ENCODE results near the gene ANKRD39.

Gene ANKRD39, protein sequence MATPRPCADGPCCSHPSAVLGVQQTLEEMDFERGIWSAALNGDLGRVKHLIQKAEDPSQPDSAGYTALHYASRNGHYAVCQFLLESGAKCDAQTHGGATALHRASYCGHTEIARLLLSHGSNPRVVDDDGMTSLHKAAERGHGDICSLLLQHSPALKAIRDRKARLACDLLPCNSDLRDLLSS

DNA sequence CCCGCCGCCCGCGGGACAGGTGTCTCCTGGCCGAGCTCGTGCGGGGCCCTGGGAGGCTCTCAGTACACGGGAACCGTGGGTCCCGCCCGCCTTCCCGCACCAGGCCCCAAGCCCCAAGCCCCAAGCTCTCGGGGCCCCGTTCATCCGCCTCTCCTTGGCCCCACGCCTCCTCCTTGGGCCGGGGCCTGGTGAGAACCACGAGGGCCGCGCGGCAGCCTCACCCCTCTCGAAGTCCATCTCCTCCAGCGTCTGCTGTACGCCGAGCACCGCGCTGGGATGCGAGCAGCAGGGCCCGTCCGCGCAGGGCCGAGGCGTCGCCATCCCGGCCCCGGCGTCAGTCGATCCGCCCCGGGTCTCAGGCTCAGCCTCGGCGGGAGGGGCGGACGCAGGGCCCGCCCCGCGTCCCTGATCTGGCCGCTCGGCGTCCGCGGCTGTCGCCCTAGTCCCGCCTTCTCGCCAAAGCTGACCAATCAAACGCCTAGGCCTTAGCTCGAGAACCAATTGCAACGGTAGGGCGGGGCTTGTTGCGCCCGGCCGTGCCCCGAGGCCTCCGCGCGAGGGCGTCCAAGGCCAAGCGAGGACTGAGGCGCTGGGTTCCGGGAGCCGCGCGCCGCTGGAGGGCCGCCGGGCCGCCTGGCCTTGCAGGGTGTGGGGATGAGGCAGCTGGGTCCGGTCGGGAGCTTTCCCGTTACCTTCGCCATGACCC is at the start of gene ANKRD39:
TSS of gene ANKRD39 (minus strand) at position 350 of the 706 bp plus-strand sequence. CDS start at position 321, 29 bp downstream.
- peaks cover 41% of the 10 kb centered on the region for H3K36me3 ChIP-seq (ENCODE audit: control insufficient read depth, insufficient read depth, low read length)
- H3K4me3 ChIP-seq (ENCODE audit: low read depth, low read length), result peak within 1 kb of the TSS; percentile 76
- no peaks in the 10 kb centered on the region for H3K27me3 ChIP-seq (ENCODE audit: control insufficient read depth, insufficient read depth, low read length)
- peak within 1 kb of the TSS; percentile 70 for H3K27ac ChIP-seq (ENCODE audit: low read depth, low read length)
- H3K4me1 ChIP-seq (ENCODE audit: control insufficient read depth, insufficient read depth, low read length), result peaks cover 15% of the 10 kb centered on the region; the same call in 1 of the 2 replicates
- no peaks in the 10 kb centered on the region for H3K9me3 ChIP-seq (ENCODE audit: control insufficient read depth, insufficient read depth, low read length)
- peak within 1 kb of the TSS; percentile 17 for H3K9ac ChIP-seq (ENCODE audit: low read depth, low read length)

DNA sequence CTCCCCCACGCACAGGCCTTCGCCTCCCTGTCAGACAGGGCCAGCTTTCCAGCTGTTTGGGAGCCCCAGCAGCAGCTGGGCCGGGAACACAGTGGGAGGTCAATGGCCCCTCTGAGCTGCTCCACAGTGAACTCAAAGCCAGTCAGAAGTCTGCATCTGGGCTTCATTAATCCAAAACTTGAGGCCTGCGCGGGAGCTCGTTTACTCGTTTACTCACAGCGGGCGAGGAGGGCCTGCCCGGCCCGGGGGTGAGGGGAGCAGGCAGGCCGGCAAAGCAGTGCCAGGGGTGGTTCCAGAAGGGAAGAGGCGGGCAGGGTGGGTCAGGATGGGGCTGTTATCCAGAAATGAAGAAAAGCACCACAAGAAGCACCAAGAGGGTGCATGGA is 48.9 kb upstream of the ANKRD39 start:
- Histone ChIP-seq H3K27ac (ENCODE audit: low read depth, low read length) (peak overlapping the region; percentile 90), H3K4me3 (ENCODE audit: low read depth, low read length) (peak overlapping the region; percentile 24; the same call in 1 of the 2 replicates), H3K27me3 (ENCODE audit: control insufficient read depth, insufficient read depth, low read length) (no peaks in the 10 kb centered on the region)

DNA sequence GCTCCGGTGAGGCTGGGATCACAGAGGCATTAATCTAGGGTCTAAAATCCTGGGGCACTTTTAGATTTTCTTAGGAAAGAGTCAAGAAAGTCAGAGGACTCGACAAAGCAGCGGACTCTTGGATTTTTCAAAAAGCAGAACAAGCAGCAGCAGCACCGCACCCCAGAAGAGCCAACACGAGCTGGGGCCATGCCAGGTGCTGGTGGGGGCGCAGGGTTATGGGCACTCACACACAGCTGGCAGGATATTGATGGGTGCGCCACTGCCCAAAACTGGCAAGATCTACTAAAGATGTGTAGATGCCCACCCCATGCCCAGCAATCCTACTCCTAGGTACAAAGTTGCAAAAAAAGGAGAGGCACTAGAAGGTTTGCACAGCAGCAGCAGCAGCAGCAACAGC is 46.0 kb upstream of the ANKRD39 start:
- no peak overlapping the region for H3K27ac ChIP-seq (ENCODE audit: low read depth, low read length)
- no peaks in the 10 kb centered on the region for H3K27me3 ChIP-seq (ENCODE audit: control insufficient read depth, insufficient read depth, low read length)
- peaks cover 17% of the 10 kb centered on the region for H3K4me1 ChIP-seq (ENCODE audit: control insufficient read depth, insufficient read depth, low read length)
- H3K9ac ChIP-seq (ENCODE audit: low read depth, low read length), result no peak overlapping the region
- no peaks in the 10 kb centered on the region for H3K9me3 ChIP-seq (ENCODE audit: control insufficient read depth, insufficient read depth, low read length)
- H3K36me3 ChIP-seq (ENCODE audit: control insufficient read depth, insufficient read depth, low read length), result no peaks in the 10 kb centered on the region
- no peak overlapping the region for H3K4me3 ChIP-seq (ENCODE audit: low read depth, low read length)

More for the DNA sequence above, 48.9 kb upstream of the ANKRD39 start:
- Histone ChIP-seq H3K9ac (ENCODE audit: low read depth, low read length) (peak overlapping the region; percentile 42; the same call in 1 of the 2 replicates), H3K4me1 (ENCODE audit: control insufficient read depth, insufficient read depth, low read length) (peaks cover 18% of the 10 kb centered on the region), H3K36me3 (ENCODE audit: control insufficient read depth, insufficient read depth, low read length) (no peaks in the 10 kb centered on the region), H3K9me3 (ENCODE audit: control insufficient read depth, insufficient read depth, low read length) (no peaks in the 10 kb centered on the region)

DNA sequence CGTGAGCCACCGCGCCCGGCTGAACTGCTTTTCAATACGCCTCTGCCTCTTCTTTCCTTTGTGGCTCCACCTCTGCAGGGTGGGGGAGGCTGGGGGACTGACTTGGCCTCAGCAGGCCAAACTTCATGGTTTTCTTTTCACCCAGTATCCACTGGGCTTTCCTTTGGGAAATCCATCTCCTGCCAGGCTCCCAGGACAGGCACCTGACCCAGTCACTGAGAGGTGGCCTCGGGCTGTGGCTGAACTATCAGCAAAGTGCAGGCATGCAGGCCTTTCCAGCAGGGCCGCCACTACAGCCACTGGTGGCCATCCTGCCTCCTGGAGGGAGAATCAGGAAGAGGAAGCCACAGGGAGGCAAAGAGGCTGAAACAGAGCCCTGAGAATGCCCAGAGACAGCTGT is 45.5 kb upstream of the ANKRD39 start:
- peaks cover 17% of the 10 kb centered on the region for H3K4me1 ChIP-seq (ENCODE audit: control insufficient read depth, insufficient read depth, low read length)
- no peaks in the 10 kb centered on the region for H3K9me3 ChIP-seq (ENCODE audit: control insufficient read depth, insufficient read depth, low read length)
- no peak overlapping the region for H3K9ac ChIP-seq (ENCODE audit: low read depth, low read length)
- no peaks in the 10 kb centered on the region for H3K27me3 ChIP-seq (ENCODE audit: control insufficient read depth, insufficient read depth, low read length)
- H3K4me3 ChIP-seq (ENCODE audit: low read depth, low read length), result no peak overlapping the region
- H3K36me3 ChIP-seq (ENCODE audit: control insufficient read depth, insufficient read depth, low read length), result no peaks in the 10 kb centered on the region
- H3K27ac ChIP-seq (ENCODE audit: low read depth, low read length), result no peak overlapping the region

DNA sequence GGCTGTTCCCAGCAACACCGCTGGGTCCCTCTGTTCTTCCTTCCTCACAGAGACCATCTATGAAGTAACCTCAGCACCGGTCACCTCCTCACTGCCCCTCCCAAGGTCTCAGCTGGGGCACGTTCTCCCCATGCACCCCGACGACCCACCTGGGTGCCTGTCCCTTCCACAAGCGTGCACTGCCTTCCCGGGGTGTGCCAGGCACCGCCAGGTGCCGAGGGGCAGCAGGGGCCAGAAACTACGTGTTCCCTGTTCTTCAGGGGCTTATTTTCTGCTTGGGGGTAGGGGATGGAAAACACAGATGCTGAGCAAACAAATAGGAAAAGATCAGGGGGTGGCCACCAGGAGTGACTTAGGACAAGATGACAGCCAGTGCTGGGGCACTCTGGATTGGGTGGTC is 42.4 kb upstream of the ANKRD39 start:
- no peak overlapping the region for H3K9ac ChIP-seq (ENCODE audit: low read depth, low read length)
- H3K27ac ChIP-seq (ENCODE audit: low read depth, low read length), result no peak overlapping the region
- H3K9me3 ChIP-seq (ENCODE audit: control insufficient read depth, insufficient read depth, low read length), result no peaks in the 10 kb centered on the region
- no peaks in the 10 kb centered on the region for H3K27me3 ChIP-seq (ENCODE audit: control insufficient read depth, insufficient read depth, low read length)
- H3K4me3 ChIP-seq (ENCODE audit: low read depth, low read length), result no peak overlapping the region
- no peaks in the 10 kb centered on the region for H3K36me3 ChIP-seq (ENCODE audit: control insufficient read depth, insufficient read depth, low read length)
- H3K4me1 ChIP-seq (ENCODE audit: control insufficient read depth, insufficient read depth, low read length), result peaks cover 12% of the 10 kb centered on the region; the same call in 1 of the 2 replicates

DNA sequence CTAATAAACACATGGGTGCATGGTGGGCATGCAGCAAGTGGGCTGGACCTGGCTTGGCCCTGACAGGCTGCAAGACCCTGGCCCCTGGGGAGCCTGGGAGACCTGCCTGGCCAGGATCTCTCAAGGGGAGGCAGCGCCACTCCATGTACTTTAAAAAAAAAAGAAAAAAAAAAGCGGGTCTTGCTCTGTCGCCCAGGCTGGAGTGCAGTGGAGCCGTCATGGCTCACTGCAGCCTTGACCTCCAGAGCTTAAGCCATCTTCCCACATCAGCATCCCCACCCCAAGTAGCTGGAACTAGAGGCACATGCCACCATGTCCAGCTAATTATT is 41.6 kb upstream of the ANKRD39 start:
- Histone ChIP-seq H3K36me3 (ENCODE audit: control insufficient read depth, insufficient read depth, low read length) (no peaks in the 10 kb centered on the region), H3K4me1 (ENCODE audit: control insufficient read depth, insufficient read depth, low read length) (peaks cover 14% of the 10 kb centered on the region; the same call in 1 of the 2 replicates), H3K27ac (ENCODE audit: low read depth, low read length) (no peak overlapping the region), H3K27me3 (ENCODE audit: control insufficient read depth, insufficient read depth, low read length) (no peaks in the 10 kb centered on the region), H3K9ac (ENCODE audit: low read depth, low read length) (no peak overlapping the region), H3K9me3 (ENCODE audit: control insufficient read depth, insufficient read depth, low read length) (no peaks in the 10 kb centered on the region), H3K4me3 (ENCODE audit: low read depth, low read length) (no peak overlapping the region)

DNA sequence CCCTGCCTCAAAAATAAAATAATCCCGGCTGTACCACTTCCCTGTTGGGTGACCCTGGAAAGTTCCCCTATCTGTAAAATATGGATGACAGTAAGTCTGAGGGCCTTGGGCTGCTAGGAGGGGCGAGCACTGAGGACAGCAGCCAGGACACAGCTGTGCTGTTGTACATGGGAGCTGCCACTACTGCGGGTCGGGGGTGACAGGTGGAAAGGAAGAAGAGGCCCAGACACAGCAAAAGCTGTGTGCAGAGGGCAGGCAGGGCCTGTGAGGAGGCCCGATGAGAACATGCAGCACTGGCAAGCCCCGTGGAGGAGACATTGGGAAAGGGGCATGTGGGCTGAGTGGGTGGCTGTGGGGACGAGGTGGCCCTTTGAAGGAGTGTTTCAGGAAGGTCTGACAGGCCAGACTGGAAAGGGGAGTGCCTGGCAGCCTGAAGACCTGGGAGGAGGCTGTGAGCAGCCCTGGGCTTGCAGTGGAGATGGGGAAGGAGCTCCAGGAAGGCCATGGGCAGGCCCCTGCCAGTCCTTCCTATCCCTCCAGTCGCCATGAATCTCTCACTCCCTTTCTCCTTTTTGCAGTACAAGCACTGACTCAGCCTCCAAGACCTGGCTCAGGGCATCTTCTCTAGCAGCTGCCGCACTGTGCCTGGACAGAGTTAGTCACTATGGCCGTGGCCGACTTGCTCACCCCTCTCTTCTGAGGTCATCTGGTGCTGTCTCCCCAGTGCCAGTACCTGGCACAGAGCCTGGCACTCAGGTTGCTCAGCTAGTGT is 41.0 kb upstream of the ANKRD39 start:
- Histone ChIP-seq H3K9ac (ENCODE audit: low read depth, low read length) (no peak overlapping the region), H3K9me3 (ENCODE audit: control insufficient read depth, insufficient read depth, low read length) (no peaks in the 10 kb centered on the region), H3K27me3 (ENCODE audit: control insufficient read depth, insufficient read depth, low read length) (no peaks in the 10 kb centered on the region), H3K4me1 (ENCODE audit: control insufficient read depth, insufficient read depth, low read length) (peaks cover 14% of the 10 kb centered on the region; the same call in 1 of the 2 replicates), H3K27ac (ENCODE audit: low read depth, low read length) (no peak overlapping the region), H3K36me3 (ENCODE audit: control insufficient read depth, insufficient read depth, low read length) (no peaks in the 10 kb centered on the region), H3K4me3 (ENCODE audit: low read depth, low read length) (no peak overlapping the region)

DNA sequence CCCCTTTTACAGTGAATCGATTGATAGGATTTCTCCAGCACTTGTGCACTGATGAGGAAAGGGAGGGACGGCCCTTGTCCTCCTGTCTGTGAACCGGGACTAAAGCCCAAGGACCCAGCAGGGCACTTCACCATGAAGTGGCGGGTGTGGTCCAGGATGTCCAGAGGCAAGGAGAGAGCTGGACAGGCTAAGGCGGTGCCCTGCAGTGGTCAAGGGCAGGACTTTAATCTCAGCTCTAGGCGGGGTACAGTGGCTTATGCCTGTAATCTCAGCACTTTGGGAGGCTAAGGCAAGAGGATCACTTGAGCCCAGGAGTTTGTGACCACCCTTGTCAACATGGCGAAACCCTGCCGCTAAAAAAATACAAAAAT is 40.3 kb upstream of the ANKRD39 start:
- H3K27me3 ChIP-seq (ENCODE audit: control insufficient read depth, insufficient read depth, low read length), result no peaks in the 10 kb centered on the region
- H3K4me1 ChIP-seq (ENCODE audit: control insufficient read depth, insufficient read depth, low read length), result peaks cover 14% of the 10 kb centered on the region; the same call in 1 of the 2 replicates

DNA sequence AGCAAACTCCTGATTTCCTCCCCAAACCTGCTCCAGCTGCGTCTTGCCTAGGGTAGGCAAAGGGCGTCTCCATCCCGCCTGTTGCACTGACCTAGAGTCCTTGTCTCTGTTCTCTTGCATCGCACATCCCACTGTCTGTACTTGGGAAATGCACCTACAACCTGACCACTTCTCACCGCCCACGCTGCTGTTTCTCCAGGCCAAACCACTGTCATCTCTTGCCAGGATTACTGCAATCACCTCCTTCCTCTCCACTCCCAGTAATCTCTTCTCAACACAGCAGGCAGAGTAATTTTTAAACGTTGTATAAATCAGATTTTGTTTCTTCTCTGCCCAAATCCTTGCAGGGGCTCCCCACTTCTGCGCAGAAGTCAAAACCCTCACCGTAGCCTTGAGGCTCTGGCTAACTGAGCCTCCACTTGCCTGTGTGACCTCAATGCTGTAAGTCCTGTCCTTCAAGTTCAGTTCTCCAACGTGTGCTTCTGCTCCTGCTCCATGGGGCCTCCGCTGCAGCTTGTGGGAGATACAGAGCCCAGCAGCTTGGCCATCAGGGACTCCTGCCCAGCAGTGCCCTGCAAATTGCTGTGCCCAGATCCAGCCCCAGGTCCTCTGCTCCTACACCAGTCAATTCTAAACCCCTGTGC is 39.8 kb upstream of the ANKRD39 start:
- no peaks in the 10 kb centered on the region for H3K36me3 ChIP-seq (ENCODE audit: control insufficient read depth, insufficient read depth, low read length)
- no peaks in the 10 kb centered on the region for H3K9me3 ChIP-seq (ENCODE audit: control insufficient read depth, insufficient read depth, low read length)
- no peaks in the 10 kb centered on the region for H3K27me3 ChIP-seq (ENCODE audit: control insufficient read depth, insufficient read depth, low read length)
- no peak overlapping the region for H3K9ac ChIP-seq (ENCODE audit: low read depth, low read length)
- H3K27ac ChIP-seq (ENCODE audit: low read depth, low read length), result no peak overlapping the region
- peaks cover 14% of the 10 kb centered on the region; the same call in 1 of the 2 replicates for H3K4me1 ChIP-seq (ENCODE audit: control insufficient read depth, insufficient read depth, low read length)
- no peak overlapping the region for H3K4me3 ChIP-seq (ENCODE audit: low read depth, low read length)

More for the DNA sequence above, 40.3 kb upstream of the ANKRD39 start:
- no peaks in the 10 kb centered on the region for H3K9me3 ChIP-seq (ENCODE audit: control insufficient read depth, insufficient read depth, low read length)
- no peak overlapping the region for H3K27ac ChIP-seq (ENCODE audit: low read depth, low read length)
- H3K9ac ChIP-seq (ENCODE audit: low read depth, low read length), result no peak overlapping the region
- H3K4me3 ChIP-seq (ENCODE audit: low read depth, low read length), result no peak overlapping the region
- no peaks in the 10 kb centered on the region for H3K36me3 ChIP-seq (ENCODE audit: control insufficient read depth, insufficient read depth, low read length)

DNA sequence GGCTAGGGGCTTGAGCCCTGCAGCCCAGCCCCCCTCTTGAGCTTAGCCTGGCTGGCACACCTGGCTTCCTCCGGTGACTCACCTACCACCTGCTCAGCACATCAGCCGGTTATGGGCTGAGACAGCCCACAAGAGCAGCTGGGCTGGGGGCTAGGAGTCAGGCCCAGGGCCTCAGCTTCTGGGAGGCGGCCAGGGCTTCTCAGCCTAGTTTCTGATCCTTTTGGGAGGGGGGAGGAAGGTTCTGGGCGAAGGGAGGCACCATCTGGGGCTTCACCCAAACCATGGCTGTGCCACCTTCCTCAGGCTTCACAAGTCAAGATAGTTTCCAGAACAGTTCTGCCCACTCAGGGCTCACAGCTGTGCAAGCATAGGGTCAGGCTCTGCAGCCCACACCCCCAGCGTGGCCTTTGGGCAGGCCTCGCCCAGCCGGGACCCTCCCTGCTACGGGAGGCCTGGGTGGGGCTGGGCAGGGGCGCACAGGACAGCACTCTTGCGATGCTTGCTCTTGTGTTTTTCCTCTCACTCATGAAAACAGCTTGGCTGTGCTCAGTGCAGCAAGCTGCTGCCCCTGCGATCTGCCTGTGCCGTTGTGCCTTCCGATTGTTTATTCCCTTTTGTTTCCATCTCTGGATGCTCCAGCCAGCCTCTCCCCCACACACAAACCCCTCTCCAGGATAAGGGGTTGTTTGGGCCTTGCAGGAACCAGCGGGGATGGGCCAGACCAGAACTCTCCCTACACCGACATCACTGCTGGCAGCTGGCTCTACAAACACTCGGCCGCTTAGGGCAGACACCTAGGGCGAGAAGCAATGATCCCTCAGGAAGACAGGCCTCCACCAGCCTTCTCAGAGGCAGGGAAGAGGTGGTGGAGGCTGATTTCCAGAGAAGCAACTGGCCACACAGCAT is 38.2 kb upstream of the ANKRD39 start:
- Histone ChIP-seq H3K9me3 (ENCODE audit: control insufficient read depth, insufficient read depth, low read length) (no peaks in the 10 kb centered on the region), H3K4me1 (ENCODE audit: control insufficient read depth, insufficient read depth, low read length) (peaks cover 19% of the 10 kb centered on the region; the same call in 1 of the 2 replicates), H3K27me3 (ENCODE audit: control insufficient read depth, insufficient read depth, low read length) (no peaks in the 10 kb centered on the region), H3K4me3 (ENCODE audit: low read depth, low read length) (no peak overlapping the region), H3K36me3 (ENCODE audit: control insufficient read depth, insufficient read depth, low read length) (no peaks in the 10 kb centered on the region), H3K9ac (ENCODE audit: low read depth, low read length) (no peak overlapping the region), H3K27ac (ENCODE audit: low read depth, low read length) (no peak overlapping the region)
